ENCODE data around the gene GREB1.

GRCh38 chr2:11618708-11619062 lies 84.8 kb downstream of the GREB1 start:
- no peak for TF ChIP-seq CTCF (IDR thresholded peaks at IDR 0.05)
- no peak for TF ChIP-seq EZH2 (IDR thresholded peaks at IDR 0.05; ENCODE audit: borderline replicate concordance, insufficient read depth, low read depth, low read length, poor library complexity, severe bottlenecking)

All from B cell (primary cell).